GM12801 (cell line): ENCODE results near the gene TRIM7.

Source experiments
- TF ChIP-seq, protein P1 (sequence below): IDR thresholded peaks from one replicate; pipeline ENCODE4 v1.5.1; 2011; ENCODE audit warnings: control low read depth; ENCODE audit not compliant: insufficient read length; ENCODE audit errors: extremely low read depth

TRIM7 gene

DNA sequence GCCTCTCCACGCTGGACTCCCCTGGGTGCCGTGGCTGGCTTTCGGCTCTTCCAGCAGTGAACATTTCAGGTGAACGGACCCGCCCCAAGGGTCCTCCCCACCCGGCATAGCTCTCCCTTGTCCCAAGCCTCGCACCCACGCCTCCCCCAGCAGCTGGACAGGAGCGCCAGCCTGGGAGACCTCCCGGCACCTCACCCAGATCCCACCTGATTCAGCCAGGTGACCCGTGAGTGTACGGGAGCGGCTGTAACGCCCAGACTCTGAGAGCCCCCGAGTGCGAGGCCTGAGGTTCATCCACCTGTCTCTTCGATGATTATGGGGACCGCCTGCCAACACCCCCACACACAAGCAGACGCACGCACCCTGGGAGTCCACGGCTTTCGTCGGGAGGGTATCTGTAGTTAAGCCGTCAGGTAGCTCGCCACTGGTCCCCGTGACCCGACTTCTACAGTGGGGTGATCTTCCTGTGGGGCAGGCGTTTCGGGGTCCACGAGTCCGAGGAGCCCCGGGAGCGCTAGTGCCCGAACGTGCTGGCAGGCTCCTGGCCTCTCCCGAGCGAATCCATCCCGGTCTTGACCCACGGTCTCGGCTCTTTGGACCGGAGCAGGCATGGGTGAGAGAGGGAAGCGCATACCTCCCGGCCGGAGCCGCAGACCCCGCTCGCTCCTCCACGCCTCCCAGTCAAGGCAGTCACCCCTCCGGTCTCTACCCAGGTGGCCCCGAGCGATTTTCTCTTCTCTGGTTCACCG lies 14.9 kb downstream of the TRIM7 start:
- TF ChIP-seq, protein P1, sequence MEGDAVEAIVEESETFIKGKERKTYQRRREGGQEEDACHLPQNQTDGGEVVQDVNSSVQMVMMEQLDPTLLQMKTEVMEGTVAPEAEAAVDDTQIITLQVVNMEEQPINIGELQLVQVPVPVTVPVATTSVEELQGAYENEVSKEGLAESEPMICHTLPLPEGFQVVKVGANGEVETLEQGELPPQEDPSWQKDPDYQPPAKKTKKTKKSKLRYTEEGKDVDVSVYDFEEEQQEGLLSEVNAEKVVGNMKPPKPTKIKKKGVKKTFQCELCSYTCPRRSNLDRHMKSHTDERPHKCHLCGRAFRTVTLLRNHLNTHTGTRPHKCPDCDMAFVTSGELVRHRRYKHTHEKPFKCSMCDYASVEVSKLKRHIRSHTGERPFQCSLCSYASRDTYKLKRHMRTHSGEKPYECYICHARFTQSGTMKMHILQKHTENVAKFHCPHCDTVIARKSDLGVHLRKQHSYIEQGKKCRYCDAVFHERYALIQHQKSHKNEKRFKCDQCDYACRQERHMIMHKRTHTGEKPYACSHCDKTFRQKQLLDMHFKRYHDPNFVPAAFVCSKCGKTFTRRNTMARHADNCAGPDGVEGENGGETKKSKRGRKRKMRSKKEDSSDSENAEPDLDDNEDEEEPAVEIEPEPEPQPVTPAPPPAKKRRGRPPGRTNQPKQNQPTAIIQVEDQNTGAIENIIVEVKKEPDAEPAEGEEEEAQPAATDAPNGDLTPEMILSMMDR, result no peak

GRCh38 chr5:181189363-181189961 lies 15.5 kb downstream of the TRIM7 start:
- TF ChIP-seq, protein P1, result no peak

- TF ChIP-seq, protein P1, result no peak
Observed at GRCh38 chr5:181188700-181189362, 16.2 kb downstream of the TRIM7 start.

DNA sequence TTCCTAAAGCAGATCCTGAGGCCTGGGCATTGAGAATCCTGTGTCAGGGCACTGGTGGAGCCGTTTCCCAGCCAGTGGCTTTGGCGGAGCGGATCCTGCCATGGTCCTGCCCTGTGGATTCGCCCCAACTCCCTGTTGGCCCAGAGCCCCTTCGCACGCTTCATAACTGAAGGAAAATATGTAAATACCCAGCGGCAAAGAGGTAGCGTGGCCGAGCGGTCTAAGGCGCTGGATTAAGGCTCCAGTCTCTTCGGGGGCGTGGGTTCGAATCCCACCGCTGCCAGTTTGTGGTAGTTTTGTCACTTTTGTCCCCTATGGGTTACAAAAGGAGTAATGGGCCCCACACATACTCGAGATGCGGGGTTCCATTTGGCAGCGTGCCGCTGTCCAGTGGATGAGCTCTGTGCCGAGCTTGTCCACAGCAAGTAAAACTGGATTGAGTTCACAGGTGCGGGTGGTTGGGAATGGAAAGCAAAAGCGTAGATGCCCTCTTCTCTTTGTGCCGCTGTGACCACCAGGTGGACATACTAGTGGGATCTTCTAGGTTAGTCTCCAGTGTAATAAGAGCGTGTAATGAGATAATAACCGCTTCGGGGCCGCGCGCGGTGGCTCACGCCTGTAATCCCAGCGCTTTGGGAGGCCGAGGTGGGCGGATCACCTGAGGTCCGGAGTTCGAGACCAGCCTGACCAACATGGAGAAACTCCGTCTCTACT lies 17.3 kb downstream of the TRIM7 start:
- TF ChIP-seq, protein P1, result no peak

DNA sequence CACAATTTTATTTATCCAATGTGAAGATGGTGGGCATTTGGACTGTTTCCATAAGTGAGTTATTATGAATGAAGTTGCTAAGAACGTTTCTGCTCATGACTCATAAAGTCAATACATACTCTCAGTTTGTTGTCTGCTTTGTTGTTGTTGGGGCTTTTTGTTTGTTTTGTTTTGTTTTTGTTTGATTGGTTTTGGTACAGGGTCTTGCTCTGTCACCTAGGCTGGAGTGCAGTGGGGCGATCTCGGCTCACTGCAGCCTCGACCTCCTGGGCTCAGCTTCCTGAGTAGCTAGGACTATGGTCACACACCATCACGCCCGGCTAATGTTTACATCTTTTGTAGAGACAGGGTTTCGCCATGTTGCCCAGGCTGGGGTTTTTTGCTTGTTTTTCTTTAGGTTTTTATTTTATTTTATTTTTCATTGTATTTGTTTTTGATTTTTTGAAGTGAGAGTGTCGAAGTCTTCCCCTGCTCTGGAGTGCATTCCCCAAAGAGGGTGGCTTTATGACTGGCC lies 18.0 kb downstream of the TRIM7 start:
- TF ChIP-seq, protein P1, result no peak

GRCh38 chr5:181186022-181186421 lies 19.0 kb downstream of the TRIM7 start:
- TF ChIP-seq, protein P1, result no peak

DNA sequence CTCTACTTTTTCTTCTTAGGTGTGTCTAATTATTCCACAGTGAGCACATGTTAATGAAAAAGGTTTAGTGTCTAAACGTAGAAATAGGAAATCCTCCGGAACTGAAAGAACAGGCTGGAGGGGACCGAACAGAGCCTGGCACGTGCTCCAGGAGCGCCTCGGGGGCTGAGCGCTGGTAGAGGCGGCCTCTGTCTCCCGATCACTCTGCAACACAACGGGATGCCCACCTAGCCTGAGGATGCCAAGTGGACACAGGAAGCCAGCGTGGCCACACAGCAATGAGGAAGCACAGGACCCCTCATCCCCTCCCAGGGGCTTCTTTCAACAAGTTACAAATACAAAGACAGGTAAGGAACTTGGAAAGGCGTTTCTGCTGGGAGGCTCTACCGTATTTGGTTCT lies 19.4 kb downstream of the TRIM7 start:
- TF ChIP-seq, protein P1, result no peak
